Measurements from ENCODE around the gene YTHDF1. TPM values are rescaled to one million over a fixed set of nuclear protein-coding genes. Genes with fewer than 3 reads are reported as not detected.
"Not testable (repeated sequence)": the region's sequence is repeated elsewhere in the genome, so short reads cannot be mapped to it uniquely, and the experiment has no call there.

Gene YTHDF1
- total RNA-seq, 1 experiment from 2014 or later: 85.4 TPM

DNA sequence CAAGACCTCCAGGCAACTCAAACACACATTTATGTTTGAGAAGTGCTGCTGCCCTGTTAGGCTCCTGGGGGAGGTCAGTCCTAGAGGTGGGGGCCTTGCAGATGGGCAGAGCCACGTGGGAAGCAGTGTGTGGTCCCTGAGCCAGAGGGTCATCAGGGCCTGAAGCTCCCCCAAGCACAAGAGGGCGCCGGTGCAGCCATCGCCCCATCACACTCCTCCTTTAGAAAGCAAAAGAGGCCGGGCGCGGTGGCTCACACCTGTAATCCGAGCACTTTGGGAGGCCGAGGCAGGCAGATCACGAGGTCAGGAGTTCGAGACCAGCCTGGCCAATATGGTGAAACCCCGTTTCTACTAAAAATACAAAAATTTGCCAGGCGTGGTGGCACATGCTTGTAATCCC lies 58.5 kb downstream of the YTHDF1 start:
- not testable (repeated sequence) for H3K79me2 ChIP-seq (ENCODE audit: insufficient read depth, low read length); H3K4ac ChIP-seq (ENCODE audit: low read depth, low read length); H3T11ph ChIP-seq (ENCODE audit: low read length); H4K5ac ChIP-seq (ENCODE audit: insufficient read length, low read depth, low read length); H3K23me2 ChIP-seq (ENCODE audit: insufficient read length, low read depth, low read length, poor library complexity, severe bottlenecking); H2BK20ac ChIP-seq (ENCODE audit: low read depth, low read length, poor library complexity, severe bottlenecking); H3K27ac ChIP-seq (ENCODE audit: insufficient read length, low read depth, low read length); H3K27me3 Mint-ChIP-seq (ENCODE audit: low read depth); H3K9me3 ChIP-seq (ENCODE audit: control insufficient read depth, low read depth, low read length); H3K79me1 ChIP-seq (ENCODE audit: insufficient read depth, low read depth, low read length, poor library complexity, severe bottlenecking); H2BK15ac ChIP-seq (ENCODE audit: low read depth, low read length); H3K27ac Mint-ChIP-seq; H3K56ac ChIP-seq (ENCODE audit: insufficient read length, low read depth, low read length); H4K91ac ChIP-seq (ENCODE audit: insufficient read length, low read depth, low read length); H3K9me3 Mint-ChIP-seq; H3K4me1 ChIP-seq (ENCODE audit: insufficient read depth, low read length); H3K4me1 Mint-ChIP-seq; H3K4me2 ChIP-seq (ENCODE audit: insufficient read depth, insufficient read length, low read length); H3K14ac ChIP-seq (ENCODE audit: insufficient read depth, low read length); H4K20me1 ChIP-seq (ENCODE audit: control insufficient read depth, insufficient read depth, insufficient read length); H3K36me3 Mint-ChIP-seq (ENCODE audit: insufficient read depth in 1 of 3, low read depth in 3 of 3); H2AK5ac ChIP-seq (ENCODE audit: insufficient read length, low read length); H2BK12ac ChIP-seq (ENCODE audit: insufficient read length, low read depth, low read length); H4K8ac ChIP-seq (replicated peaks; ENCODE audit: insufficient read length, low read depth, low read length); DNase-seq; H2BK120ac ChIP-seq (ENCODE audit: low read depth, low read length, poor library complexity, severe bottlenecking); H3K23ac ChIP-seq (ENCODE audit: insufficient read length, low read depth, low read length); H3K27me3 ChIP-seq (ENCODE audit: insufficient read depth, low read length); H3K4me3 Mint-ChIP-seq; H3K9ac ChIP-seq (ENCODE audit: extremely low read depth, insufficient read length, low read length); H2BK5ac ChIP-seq (ENCODE audit: insufficient read length, low read length); H3K18ac ChIP-seq (ENCODE audit: insufficient read length, low read depth, low read length); H2AFZ ChIP-seq (ENCODE audit: low read length)
- TF ChIP-seq, protein P1, sequence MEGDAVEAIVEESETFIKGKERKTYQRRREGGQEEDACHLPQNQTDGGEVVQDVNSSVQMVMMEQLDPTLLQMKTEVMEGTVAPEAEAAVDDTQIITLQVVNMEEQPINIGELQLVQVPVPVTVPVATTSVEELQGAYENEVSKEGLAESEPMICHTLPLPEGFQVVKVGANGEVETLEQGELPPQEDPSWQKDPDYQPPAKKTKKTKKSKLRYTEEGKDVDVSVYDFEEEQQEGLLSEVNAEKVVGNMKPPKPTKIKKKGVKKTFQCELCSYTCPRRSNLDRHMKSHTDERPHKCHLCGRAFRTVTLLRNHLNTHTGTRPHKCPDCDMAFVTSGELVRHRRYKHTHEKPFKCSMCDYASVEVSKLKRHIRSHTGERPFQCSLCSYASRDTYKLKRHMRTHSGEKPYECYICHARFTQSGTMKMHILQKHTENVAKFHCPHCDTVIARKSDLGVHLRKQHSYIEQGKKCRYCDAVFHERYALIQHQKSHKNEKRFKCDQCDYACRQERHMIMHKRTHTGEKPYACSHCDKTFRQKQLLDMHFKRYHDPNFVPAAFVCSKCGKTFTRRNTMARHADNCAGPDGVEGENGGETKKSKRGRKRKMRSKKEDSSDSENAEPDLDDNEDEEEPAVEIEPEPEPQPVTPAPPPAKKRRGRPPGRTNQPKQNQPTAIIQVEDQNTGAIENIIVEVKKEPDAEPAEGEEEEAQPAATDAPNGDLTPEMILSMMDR (conservative IDR thresholded peaks at IDR 0.05): peak; percentile 29; the same call in 2 of the 3 replicates
- no CpG with 5 or more reads among the region's 13 CpGs for WGBS (ENCODE audit: extremely low coverage, insufficient read length, low lambda C conversion rate)
